K562 treated with DMSO at 1 percent for 24 hours (cell line): ENCODE measurements around the gene XYLT1. TPM values are rescaled to one million over a fixed set of nuclear protein-coding genes. Genes with fewer than 3 reads are reported as not detected.

Experiments
- total RNA-seq: library from RNA; unstranded; fragments of 300-600 nt; gene quantifications from 2 replicates; pipeline ENCODE4 v1.2.3, GENCODE V29; 2022; ENCODE audit warnings: low read depth; ENCODE audit not compliant: insufficient read depth

The XYLT1 gene
- 0.05 and 0.06 TPM in 2 replicates for total RNA-seq

GRCh38 chr16:17470908-17471718 lies at the start of gene XYLT1:
Gene XYLT1 (minus strand): TSS chr16:17470960. CDS start chr16:17470796, 164 bp downstream.

